Measurements from ENCODE around the gene TCEANC. TPM values are rescaled to one million over a fixed set of nuclear protein-coding genes. Genes with fewer than 3 reads are reported as not detected.

The TCEANC gene, protein sequence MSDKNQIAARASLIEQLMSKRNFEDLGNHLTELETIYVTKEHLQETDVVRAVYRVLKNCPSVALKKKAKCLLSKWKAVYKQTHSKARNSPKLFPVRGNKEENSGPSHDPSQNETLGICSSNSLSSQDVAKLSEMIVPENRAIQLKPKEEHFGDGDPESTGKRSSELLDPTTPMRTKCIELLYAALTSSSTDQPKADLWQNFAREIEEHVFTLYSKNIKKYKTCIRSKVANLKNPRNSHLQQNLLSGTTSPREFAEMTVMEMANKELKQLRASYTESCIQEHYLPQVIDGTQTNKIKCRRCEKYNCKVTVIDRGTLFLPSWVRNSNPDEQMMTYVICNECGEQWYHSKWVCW
- total RNA-seq: 1 to 10 TPM; 1.8 to 3.6 TPM
- 2.6 TPM for polyA plus RNA-seq (2013, experiment 1 of 2)
- polyA plus RNA-seq (2013, experiment 2 of 2): 4.0 TPM
- long read RNA-seq, experiment 1: 0 reads
- long read RNA-seq, experiment 2, partial matches to known transcripts: 0 of 3 reads
- long read RNA-seq, experiment 2, other reads (novel, unspliced or antisense): 3 of 3 reads
- long read RNA-seq, experiment 3, partial matches to known transcripts: 0 of 16 reads
- long read RNA-seq, experiment 3, other reads (novel, unspliced or antisense): 16 of 16 reads
- long read RNA-seq, experiment 4, partial matches to known transcripts: 0 of 2 reads
- long read RNA-seq, experiment 4, other reads (novel, unspliced or antisense): 2 of 2 reads

DNA sequence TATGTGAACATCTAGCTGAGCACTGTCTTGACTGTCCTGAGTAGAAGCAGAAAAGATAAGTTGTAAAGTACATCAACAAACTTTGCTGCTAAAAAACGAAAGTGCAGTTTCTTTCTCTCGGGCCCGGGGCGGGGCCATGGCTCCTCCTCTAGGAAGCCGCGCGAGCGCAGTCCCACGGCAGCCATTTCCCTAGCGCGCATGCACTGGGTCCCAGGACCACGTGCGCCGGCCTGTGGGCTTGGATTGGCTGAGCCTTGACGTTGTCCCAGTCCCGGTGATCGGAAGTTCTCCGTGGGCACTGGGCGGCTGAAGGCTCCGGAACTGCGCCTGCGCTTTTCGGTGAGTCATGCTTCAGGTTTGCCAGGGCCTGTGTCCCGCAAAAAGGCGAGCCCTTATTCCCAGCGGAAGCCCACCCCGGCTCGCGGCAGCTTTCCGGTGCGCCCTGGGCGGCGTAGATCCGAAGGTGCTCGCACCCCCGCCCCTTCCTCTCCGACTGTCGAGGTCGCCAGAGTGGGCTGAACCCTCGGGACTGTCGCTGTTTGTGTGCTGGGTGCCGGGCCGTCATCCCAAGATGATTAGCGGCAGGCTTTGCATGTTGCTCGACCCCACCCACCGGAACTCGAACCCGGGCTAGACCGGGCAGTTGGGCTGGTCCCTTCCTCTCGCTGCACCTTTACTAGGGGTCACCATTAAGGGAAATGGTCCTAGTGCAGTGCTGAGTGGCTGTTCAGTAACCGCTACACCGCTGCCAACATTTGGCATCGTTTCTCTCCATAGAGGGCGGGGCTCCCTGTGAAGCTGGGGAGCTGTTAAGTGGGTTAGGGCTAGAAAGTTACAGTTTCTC, at the start of gene TCEANC:
TSS of gene TCEANC (plus strand) at position 292 of the 844 bp plus-strand sequence. CDS start 9,368 bp downstream, outside the sequence.
- H3K27ac Mint-ChIP-seq: peak within 1 kb of the TSS; percentile 88
- H3K9me3 Mint-ChIP-seq: peaks cover 37% of the 10 kb centered on the region
- no peaks in the 10 kb centered on the region for H3K27me3 ChIP-seq (ENCODE audit: control insufficient read depth, insufficient read depth, low read length, poor library complexity, severe bottlenecking)
- peak within 1 kb of the TSS; percentile 3 for H3K9ac ChIP-seq (ENCODE audit: extremely low read depth, low read length, poor library complexity, severe bottlenecking)
- WGBS, 2 experiments (ENCODE audit: insufficient coverage in 1 of 2, insufficient read length in 1 of 2): 0% methylated on average over 13 to 54 of the region's 54 CpGs
- no peaks in the 10 kb centered on the region for H3K4me1 Mint-ChIP-seq
- no peaks in the 10 kb centered on the region for H3K4me1 ChIP-seq (ENCODE audit: control insufficient read depth, insufficient read depth, low read length)
- TF ChIP-seq, protein P1, sequence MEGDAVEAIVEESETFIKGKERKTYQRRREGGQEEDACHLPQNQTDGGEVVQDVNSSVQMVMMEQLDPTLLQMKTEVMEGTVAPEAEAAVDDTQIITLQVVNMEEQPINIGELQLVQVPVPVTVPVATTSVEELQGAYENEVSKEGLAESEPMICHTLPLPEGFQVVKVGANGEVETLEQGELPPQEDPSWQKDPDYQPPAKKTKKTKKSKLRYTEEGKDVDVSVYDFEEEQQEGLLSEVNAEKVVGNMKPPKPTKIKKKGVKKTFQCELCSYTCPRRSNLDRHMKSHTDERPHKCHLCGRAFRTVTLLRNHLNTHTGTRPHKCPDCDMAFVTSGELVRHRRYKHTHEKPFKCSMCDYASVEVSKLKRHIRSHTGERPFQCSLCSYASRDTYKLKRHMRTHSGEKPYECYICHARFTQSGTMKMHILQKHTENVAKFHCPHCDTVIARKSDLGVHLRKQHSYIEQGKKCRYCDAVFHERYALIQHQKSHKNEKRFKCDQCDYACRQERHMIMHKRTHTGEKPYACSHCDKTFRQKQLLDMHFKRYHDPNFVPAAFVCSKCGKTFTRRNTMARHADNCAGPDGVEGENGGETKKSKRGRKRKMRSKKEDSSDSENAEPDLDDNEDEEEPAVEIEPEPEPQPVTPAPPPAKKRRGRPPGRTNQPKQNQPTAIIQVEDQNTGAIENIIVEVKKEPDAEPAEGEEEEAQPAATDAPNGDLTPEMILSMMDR (conservative IDR thresholded peaks at IDR 0.05): no peak
- peak; percentile 95 for DNase-seq
- H3K27me3 Mint-ChIP-seq (ENCODE audit: insufficient read depth): no peaks in the 10 kb centered on the region
- H3K4me3 Mint-ChIP-seq: peak within 1 kb of the TSS; percentile 75
- H3K27ac ChIP-seq (ENCODE audit: low read depth, low read length): peak within 1 kb of the TSS; percentile 85
- H3K4me3 ChIP-seq (ENCODE audit: low read length): peak within 1 kb of the TSS; percentile 89
- no peaks in the 10 kb centered on the region for H3K36me3 ChIP-seq (ENCODE audit: control insufficient read depth, insufficient read depth, low read length)
- H3K36me3 Mint-ChIP-seq (ENCODE audit: low read depth): no peaks in the 10 kb centered on the region
- H3K9me3 ChIP-seq (ENCODE audit: control insufficient read depth, low read length): no peaks in the 10 kb centered on the region

DNA sequence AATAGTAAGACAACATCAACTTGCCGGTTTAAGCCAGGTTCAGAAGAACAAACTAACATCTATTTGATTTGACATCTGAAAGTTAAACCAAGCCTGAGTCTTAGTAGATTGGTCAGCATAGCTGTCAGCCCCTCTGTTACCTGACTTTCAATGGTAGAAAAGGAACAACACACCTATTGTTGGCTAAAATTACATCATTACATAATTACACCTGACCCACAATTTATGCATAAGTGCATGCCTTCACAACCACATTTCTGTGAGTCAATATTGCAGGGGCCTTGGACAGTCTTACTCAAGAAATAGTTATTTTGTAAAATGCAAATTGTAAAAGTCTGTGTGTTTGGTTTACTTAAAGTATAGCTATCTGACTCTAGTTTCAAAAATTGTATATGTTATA, 47.3 kb upstream of the TCEANC start:
- Mint-ChIP-seq H3K36me3 (ENCODE audit: low read depth) (no peaks in the 10 kb centered on the region), H3K4me3 (no peak overlapping the region), H3K4me1 (peaks cover 13% of the 10 kb centered on the region), H3K27me3 (ENCODE audit: insufficient read depth) (no peaks in the 10 kb centered on the region), H3K9me3 (peaks cover 25% of the 10 kb centered on the region), H3K27ac (no peak overlapping the region)
- no peak for DNase-seq
- Histone ChIP-seq H3K27me3 (ENCODE audit: control insufficient read depth, insufficient read depth, low read length, poor library complexity, severe bottlenecking) (no peaks in the 10 kb centered on the region), H3K36me3 (ENCODE audit: control insufficient read depth, insufficient read depth, low read length) (no peaks in the 10 kb centered on the region), H3K9me3 (ENCODE audit: control insufficient read depth, low read length) (no peaks in the 10 kb centered on the region), H3K9ac (ENCODE audit: extremely low read depth, low read length, poor library complexity, severe bottlenecking) (no peak overlapping the region), H3K4me3 (ENCODE audit: low read length) (no peak overlapping the region), H3K4me1 (ENCODE audit: control insufficient read depth, insufficient read depth, low read length) (peaks cover 6% of the 10 kb centered on the region), H3K27ac (ENCODE audit: low read depth, low read length) (no peak overlapping the region)
- 88% methylated on average over 1 of the region's 1 CpG; no CpG with 5 or more reads in 1 of the 2 experiments for WGBS, 2 experiments (ENCODE audit: insufficient coverage in 1 of 2, insufficient read length in 1 of 2)
- TF ChIP-seq, protein P1 (conservative IDR thresholded peaks at IDR 0.05): no peak

DNA sequence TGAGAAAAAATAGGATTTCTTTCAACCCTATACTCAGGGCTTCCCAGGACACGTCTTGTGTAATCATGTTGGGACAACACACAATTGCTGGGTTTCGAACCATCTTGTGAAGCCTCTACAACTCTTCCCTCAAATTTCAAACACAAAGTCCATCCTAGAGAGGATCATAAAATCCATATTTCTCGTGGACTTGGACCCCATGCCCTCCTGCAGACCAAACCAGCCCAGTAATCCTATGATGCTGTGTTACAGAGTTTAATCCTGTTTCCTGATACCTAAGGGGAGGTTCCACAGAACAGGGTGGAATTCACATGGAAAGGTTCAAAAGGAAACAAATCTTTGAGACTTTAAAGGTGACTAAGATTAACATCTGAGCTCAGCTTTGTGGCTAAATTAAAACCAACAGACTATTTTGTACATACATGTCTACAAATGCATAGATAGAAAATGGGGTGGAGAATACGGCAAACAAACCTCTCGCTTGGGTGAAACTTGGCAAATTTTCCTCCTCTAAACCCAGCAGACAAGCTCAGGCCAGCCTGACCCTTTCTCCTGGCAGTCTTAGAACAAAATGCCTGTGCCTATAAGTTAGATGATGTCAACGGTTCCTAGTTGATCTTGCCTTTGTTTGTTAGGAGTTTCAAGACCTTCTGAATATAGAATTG, 45.5 kb upstream of the TCEANC start:
- Histone ChIP-seq H3K4me3 (ENCODE audit: low read length) (no peak overlapping the region), H3K4me1 (ENCODE audit: control insufficient read depth, insufficient read depth, low read length) (peaks cover 6% of the 10 kb centered on the region), H3K9ac (ENCODE audit: extremely low read depth, low read length, poor library complexity, severe bottlenecking) (no peak overlapping the region), H3K27ac (ENCODE audit: low read depth, low read length) (no peak overlapping the region), H3K27me3 (ENCODE audit: control insufficient read depth, insufficient read depth, low read length, poor library complexity, severe bottlenecking) (no peaks in the 10 kb centered on the region), H3K9me3 (ENCODE audit: control insufficient read depth, low read length) (no peaks in the 10 kb centered on the region), H3K36me3 (ENCODE audit: control insufficient read depth, insufficient read depth, low read length) (no peaks in the 10 kb centered on the region)
- Mint-ChIP-seq H3K36me3 (ENCODE audit: low read depth) (no peaks in the 10 kb centered on the region), H3K27me3 (ENCODE audit: insufficient read depth) (no peaks in the 10 kb centered on the region), H3K4me1 (peaks cover 13% of the 10 kb centered on the region), H3K9me3 (peaks cover 25% of the 10 kb centered on the region), H3K4me3 (no peak overlapping the region), H3K27ac (peak overlapping the region; percentile 9)
- TF ChIP-seq, protein P1 (conservative IDR thresholded peaks at IDR 0.05): no peak
- DNase-seq: no peak
- WGBS, 2 experiments (ENCODE audit: insufficient coverage in 1 of 2, insufficient read length in 1 of 2): 97 to 100% methylated on average over 1 to 4 of the region's 6 CpGs

Data from endodermal cell (in vitro differentiated cells).